Aorta (tissue), 5 donors: ENCODE measurements around the gene MSMB. TPM values are rescaled to one million over a fixed set of nuclear protein-coding genes. Genes with fewer than 3 reads are reported as not detected.
"Not testable (repeated sequence)": the region's sequence is repeated elsewhere in the genome, so short reads cannot be mapped to it uniquely, and the experiment has no call there.

Experiments used
- ATAC-seq: fragments of 200-7000 bp; cut with Tn5 transposase; one replicate; pipeline ENCODE4 v1.9.1; 2022; ENCODE audit warnings: moderate library complexity; ENCODE audit not compliant: low FRiP score
- DNase-seq, 2 donors: peaks; one replicate each; pipeline ENCODE4 v3.0.0-alpha.2; 2020
- H3K27ac ChIP-seq, 2 donors: one replicate each; pipeline ENCODE4 v1.5.1; 2013; ENCODE audit warnings: low read length in 2 of 2, mild to moderate bottlenecking in 2 of 2, moderate library complexity in 2 of 2, control low read depth in 1 of 2, inconsistent platforms in 1 of 2, low read depth in 1 of 2
- H3K27me3 ChIP-seq, 2 donors: one replicate each; pipeline ENCODE4 v1.6.1; 2013; ENCODE audit warnings: control low read depth in 1 of 2, low read length in 1 of 2, mild to moderate bottlenecking in 1 of 2, moderate library complexity in 1 of 2; ENCODE audit not compliant: insufficient read depth in 2 of 2, control insufficient read depth in 1 of 2
- H3K36me3 ChIP-seq, 2 donors: one replicate each; pipeline ENCODE4 v1.6.1; 2013; ENCODE audit warnings: control low read depth in 1 of 2, low read length in 1 of 2, mild to moderate bottlenecking in 1 of 2; ENCODE audit not compliant: insufficient read depth in 2 of 2, control insufficient read depth in 1 of 2
- H3K4me1 ChIP-seq, 2 donors: one replicate each; pipeline ENCODE4 v1.6.1; 2013; ENCODE audit warnings: low read length in 2 of 2, control low read depth in 1 of 2, mild to moderate bottlenecking in 1 of 2, moderate library complexity in 1 of 2; ENCODE audit not compliant: insufficient read depth in 2 of 2, control insufficient read depth in 1 of 2
- H3K4me3 ChIP-seq, 2 donors: one replicate each; pipeline ENCODE4 v1.5.1; 2013; ENCODE audit warnings: low read length in 2 of 2, control low read depth in 1 of 2, mild to moderate bottlenecking in 1 of 2
- H3K9me3 ChIP-seq: one replicate; pipeline ENCODE4 v1.6.1; 2013; ENCODE audit warnings: mild to moderate bottlenecking, low read length; ENCODE audit not compliant: control insufficient read depth
- WGBS, 2 donors: extraction: QIAGEN DNeasy Blood & Tissue Kit; methylation state at CpG; one replicate each; pipeline ENCODE4 v1.1.7; 2013; 5-methylcytosine and 5-hydroxymethylcytosine counted together
- intact Hi-C, 2 donors: fragments of 100-400 bp; cut with DNase I; formaldehyde crosslinking; loops; one replicate each; pipeline versions ENCODE4 v1.14.2 to v1.15.0; 2022
- polyA plus RNA-seq, 2 donors: library from polyadenylated mRNA; stranded (reverse); fragments of 200-250 nt; gene quantifications; one replicate each; pipeline ENCODE4 v1.2.3, GENCODE V29; 2013
- total RNA-seq, 2 donors: library from RNA; stranded (reverse); fragmentation: NEBNext Ultra II Directional; extraction: Animal tissue kit (Norgen Biotek cat#: 25700); gene quantifications; one replicate each; pipeline ENCODE4 v1.2.1, GENCODE V29; 2021
- donor health status: healthy with polysubstance abuse.
- donor health status: Bipolar disorder and iron deficiency.
- donor health status: DM: no; HTN: no; CAD: no.
- donor health status: DM: no; HTN: no; CAD: no.
- donor health status: DM: yes; HTN: yes; CAD: no.

MSMB gene
- total and polyA plus RNA-seq, 4 donors: not detected

- intact Hi-C loops: no loop called here
- Histone ChIP-seq H3K27ac (no peak overlapping the region), H3K36me3 (peaks cover 0 to 1% of the 10 kb centered on the region in 2 donors), H3K4me3 (no peak overlapping the region), H3K27me3 (no peaks in the 10 kb centered on the region), H3K9me3 (no peaks in the 10 kb centered on the region), H3K4me1 (no peaks in the 10 kb centered on the region)
- ATAC-seq (no peak), DNase-seq (no peak)
- WGBS, 2 donors: 92 to 94% methylated on average over 4 of the region's 4 CpGs
These were observed 48.5 kb downstream of the MSMB start for GRCh38 chr10:45997557-45997956.

GRCh38 chr10:45985590-45985989 lies 60.5 kb downstream of the MSMB start:
- DNase-seq, intact Hi-C loops, ATAC-seq, H3K27ac ChIP-seq, H3K4me1 ChIP-seq, H3K9me3 ChIP-seq, H3K4me3 ChIP-seq, H3K36me3 ChIP-seq, H3K27me3 ChIP-seq: not testable (repeated sequence)
- 82 to 86% methylated on average over 3 of the region's 3 CpGs for WGBS, 2 donors

- intact Hi-C loops, H3K27me3 ChIP-seq, H3K36me3 ChIP-seq, H3K4me3 ChIP-seq, H3K27ac ChIP-seq, H3K4me1 ChIP-seq, DNase-seq, ATAC-seq, H3K9me3 ChIP-seq: not testable (repeated sequence)
- 85 to 90% methylated on average over 2 of the region's 2 CpGs for WGBS, 2 donors
These were observed 61.6 kb downstream of the MSMB start for GRCh38 chr10:45984473-45984872.

- 73 to 82% methylated on average over 4 to 5 of the region's 6 CpGs for WGBS, 2 donors
- H3K4me1 ChIP-seq, H3K27ac ChIP-seq, ATAC-seq, H3K36me3 ChIP-seq, intact Hi-C loops, H3K27me3 ChIP-seq, H3K9me3 ChIP-seq, DNase-seq, H3K4me3 ChIP-seq: not testable (repeated sequence)
These were observed 62.4 kb downstream of the MSMB start for GRCh38 chr10:45983538-45984186.

Other genes starting within 250 kb of the MSMB start
- 10 to 100 TPM; 26.0 to 37.2 TPM for gene AGAP4, start 198.8 kb downstream of the MSMB start, total RNA-seq
- 10 to 100 TPM in 1 of 2 donors, 1 to 10 TPM in 1; 9.6 to 25.8 TPM for gene AGAP4, start 198.8 kb downstream of the MSMB start, polyA plus RNA-seq
- gene TIMM23, start 73.8 kb downstream of the MSMB start, total RNA-seq: 10 to 100 TPM; 32.2 to 32.8 TPM
- 10 to 100 TPM; 39.4 to 42.7 TPM for gene TIMM23, start 73.8 kb downstream of the MSMB start, polyA plus RNA-seq
- 100 to 1,000 TPM in 1 of 2 donors, 10 to 100 TPM in 1; 92.4 to 120 TPM for gene NCOA4, start 15.6 kb downstream of the MSMB start, total RNA-seq
- 100 to 1,000 TPM in 1 of 2 donors, 10 to 100 TPM in 1; 54.3 to 108 TPM for gene NCOA4, start 15.6 kb downstream of the MSMB start, polyA plus RNA-seq
- gene ANTXRL, start 240.7 kb upstream of the MSMB start, total RNA-seq: under 1 TPM in 1 of 2 donors, not detected in 1; 0.60 TPM
- gene ANTXRL, start 240.7 kb upstream of the MSMB start, polyA plus RNA-seq: not detected